ENCODE results near the gene ENPP5.
A peak's percentile ranks its signal among the peaks of the same experiment; 100 is the strongest.

ENPP5 gene, protein sequence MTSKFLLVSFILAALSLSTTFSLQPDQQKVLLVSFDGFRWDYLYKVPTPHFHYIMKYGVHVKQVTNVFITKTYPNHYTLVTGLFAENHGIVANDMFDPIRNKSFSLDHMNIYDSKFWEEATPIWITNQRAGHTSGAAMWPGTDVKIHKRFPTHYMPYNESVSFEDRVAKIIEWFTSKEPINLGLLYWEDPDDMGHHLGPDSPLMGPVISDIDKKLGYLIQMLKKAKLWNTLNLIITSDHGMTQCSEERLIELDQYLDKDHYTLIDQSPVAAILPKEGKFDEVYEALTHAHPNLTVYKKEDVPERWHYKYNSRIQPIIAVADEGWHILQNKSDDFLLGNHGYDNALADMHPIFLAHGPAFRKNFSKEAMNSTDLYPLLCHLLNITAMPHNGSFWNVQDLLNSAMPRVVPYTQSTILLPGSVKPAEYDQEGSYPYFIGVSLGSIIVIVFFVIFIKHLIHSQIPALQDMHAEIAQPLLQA

DNA sequence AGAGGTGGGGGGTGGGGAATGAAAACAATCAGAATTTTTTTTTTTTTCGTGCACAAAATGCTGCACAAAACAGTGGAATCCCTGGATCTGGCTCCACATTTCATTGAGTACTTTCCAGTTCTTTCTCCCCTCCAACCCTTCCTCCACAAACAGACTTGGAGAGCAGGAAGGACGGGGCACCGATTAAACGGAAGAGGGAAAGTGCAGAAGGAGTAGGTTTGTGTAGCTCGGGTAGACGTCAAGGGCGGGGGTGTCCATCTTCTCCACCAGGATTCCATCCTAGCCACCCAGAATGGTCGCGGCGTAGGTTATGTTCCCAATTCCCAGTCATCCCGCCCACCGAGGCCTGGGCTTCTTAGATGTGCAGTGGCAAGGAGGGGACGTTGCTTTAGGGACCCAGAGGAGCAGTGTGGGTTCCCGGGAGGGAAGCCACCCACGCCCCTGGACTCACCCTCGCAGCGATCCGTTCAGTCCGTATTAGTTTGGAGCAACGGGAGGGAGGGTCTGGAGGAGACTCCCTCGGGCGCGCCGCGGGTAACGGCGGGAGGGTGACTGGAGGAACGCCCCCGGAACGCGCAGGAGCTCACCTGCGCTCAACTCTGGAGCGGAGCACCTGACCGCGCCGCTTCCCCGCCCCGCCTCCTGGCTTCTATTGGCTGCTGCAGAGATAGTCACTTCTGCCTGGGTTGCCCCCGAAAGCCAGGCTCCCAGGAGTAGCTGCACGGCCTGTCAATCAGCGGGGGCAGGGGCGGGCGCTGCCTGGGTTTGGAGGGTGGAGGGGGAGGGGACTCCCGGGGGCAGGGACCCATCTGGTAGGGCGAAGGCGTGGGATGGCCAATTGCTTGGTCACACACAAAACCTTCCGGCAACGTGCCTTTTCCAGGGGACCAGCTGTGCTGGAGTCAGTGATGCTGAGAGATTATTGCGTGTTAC is at the start of gene ENPP5:
Gene ENPP5 (minus strand): TSS at position 624 of the 933 bp plus-strand sequence. CDS start 2,718 bp downstream, outside the sequence.
- Histone ChIP-seq H3K27me3 (ENCODE audit: insufficient read depth, low read depth, severe bottlenecking) (no peaks in the 10 kb centered on the region), H3K36me3 (no peaks in the 10 kb centered on the region), H3K4me3 (ENCODE audit: low read depth, low read length) (peak within 1 kb of the TSS; percentile 96), H3K9me3 (ENCODE audit: severe bottlenecking) (no peaks in the 10 kb centered on the region), H3K27ac (peak within 1 kb of the TSS; percentile 19)
- peak; percentile 99 for DNase-seq
- TF ChIP-seq, protein P1, sequence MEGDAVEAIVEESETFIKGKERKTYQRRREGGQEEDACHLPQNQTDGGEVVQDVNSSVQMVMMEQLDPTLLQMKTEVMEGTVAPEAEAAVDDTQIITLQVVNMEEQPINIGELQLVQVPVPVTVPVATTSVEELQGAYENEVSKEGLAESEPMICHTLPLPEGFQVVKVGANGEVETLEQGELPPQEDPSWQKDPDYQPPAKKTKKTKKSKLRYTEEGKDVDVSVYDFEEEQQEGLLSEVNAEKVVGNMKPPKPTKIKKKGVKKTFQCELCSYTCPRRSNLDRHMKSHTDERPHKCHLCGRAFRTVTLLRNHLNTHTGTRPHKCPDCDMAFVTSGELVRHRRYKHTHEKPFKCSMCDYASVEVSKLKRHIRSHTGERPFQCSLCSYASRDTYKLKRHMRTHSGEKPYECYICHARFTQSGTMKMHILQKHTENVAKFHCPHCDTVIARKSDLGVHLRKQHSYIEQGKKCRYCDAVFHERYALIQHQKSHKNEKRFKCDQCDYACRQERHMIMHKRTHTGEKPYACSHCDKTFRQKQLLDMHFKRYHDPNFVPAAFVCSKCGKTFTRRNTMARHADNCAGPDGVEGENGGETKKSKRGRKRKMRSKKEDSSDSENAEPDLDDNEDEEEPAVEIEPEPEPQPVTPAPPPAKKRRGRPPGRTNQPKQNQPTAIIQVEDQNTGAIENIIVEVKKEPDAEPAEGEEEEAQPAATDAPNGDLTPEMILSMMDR (IDR thresholded peaks at IDR 0.05; ENCODE audit: low read depth, low read length): no peak

GRCh38 chr6:46219661-46220060 is 48.9 kb upstream of the ENPP5 start:
- Histone ChIP-seq H3K9me3 (ENCODE audit: severe bottlenecking) (no peaks in the 10 kb centered on the region), H3K27me3 (ENCODE audit: insufficient read depth, low read depth, severe bottlenecking) (no peaks in the 10 kb centered on the region), H3K27ac (no peak overlapping the region), H3K36me3 (no peaks in the 10 kb centered on the region), H3K4me3 (ENCODE audit: low read depth, low read length) (no peak overlapping the region)
- no peak for DNase-seq
- TF ChIP-seq, protein P1 (IDR thresholded peaks at IDR 0.05; ENCODE audit: low read depth, low read length): no peak

GRCh38 chr6:46218457-46218856 is 47.7 kb upstream of the ENPP5 start:
- Histone ChIP-seq H3K9me3 (ENCODE audit: severe bottlenecking) (no peaks in the 10 kb centered on the region), H3K27ac (no peak overlapping the region), H3K27me3 (ENCODE audit: insufficient read depth, low read depth, severe bottlenecking) (no peaks in the 10 kb centered on the region), H3K4me3 (ENCODE audit: low read depth, low read length) (no peak overlapping the region), H3K36me3 (no peaks in the 10 kb centered on the region)
- TF ChIP-seq, protein P1 (IDR thresholded peaks at IDR 0.05; ENCODE audit: low read depth, low read length): no peak
- no peak for DNase-seq

DNA sequence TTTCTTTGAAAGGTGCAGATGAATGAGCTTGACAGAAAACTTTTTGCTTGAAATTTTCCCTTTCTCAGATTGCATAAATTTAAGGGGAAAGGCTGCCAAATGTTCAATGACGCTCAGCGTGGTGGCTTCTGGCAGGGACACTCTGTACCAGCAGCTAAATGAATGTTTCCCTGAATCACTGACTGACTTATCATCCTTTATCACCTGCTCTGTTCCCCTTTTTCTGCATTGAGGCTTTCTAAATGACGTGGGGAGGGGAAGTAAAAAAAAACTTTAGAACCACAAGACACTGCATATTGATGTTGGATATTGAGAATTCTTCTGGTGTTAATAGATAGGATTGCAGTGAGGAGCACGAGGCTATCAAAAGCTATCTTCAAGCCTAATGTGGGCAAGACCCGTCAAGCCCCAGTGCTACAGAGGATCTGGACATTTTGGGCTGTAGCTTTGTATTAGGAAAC is 46.9 kb upstream of the ENPP5 start:
- TF ChIP-seq, protein P1 (IDR thresholded peaks at IDR 0.05; ENCODE audit: low read depth, low read length): no peak
- DNase-seq: no peak
- Histone ChIP-seq H3K4me3 (ENCODE audit: low read depth, low read length) (no peak overlapping the region), H3K27ac (no peak overlapping the region), H3K9me3 (ENCODE audit: severe bottlenecking) (no peaks in the 10 kb centered on the region), H3K36me3 (no peaks in the 10 kb centered on the region), H3K27me3 (ENCODE audit: insufficient read depth, low read depth, severe bottlenecking) (no peaks in the 10 kb centered on the region)

GRCh38 chr6:46216879-46217278 is 46.1 kb upstream of the ENPP5 start:
- TF ChIP-seq, protein P1 (IDR thresholded peaks at IDR 0.05; ENCODE audit: low read depth, low read length): no peak
- H3K27me3 ChIP-seq (ENCODE audit: insufficient read depth, low read depth, severe bottlenecking): no peaks in the 10 kb centered on the region
- DNase-seq: no peak

More at GRCh38 chr6:46216879-46217278, 46.1 kb upstream of the ENPP5 start:
- no peaks in the 10 kb centered on the region for H3K36me3 ChIP-seq
- H3K27ac ChIP-seq: no peak overlapping the region
- H3K9me3 ChIP-seq (ENCODE audit: severe bottlenecking): no peaks in the 10 kb centered on the region
- H3K4me3 ChIP-seq (ENCODE audit: low read depth, low read length): no peak overlapping the region

Measured in WERI-Rb-1 (cell line).